Measurements from ENCODE around the gene HIPK1.

DNA sequence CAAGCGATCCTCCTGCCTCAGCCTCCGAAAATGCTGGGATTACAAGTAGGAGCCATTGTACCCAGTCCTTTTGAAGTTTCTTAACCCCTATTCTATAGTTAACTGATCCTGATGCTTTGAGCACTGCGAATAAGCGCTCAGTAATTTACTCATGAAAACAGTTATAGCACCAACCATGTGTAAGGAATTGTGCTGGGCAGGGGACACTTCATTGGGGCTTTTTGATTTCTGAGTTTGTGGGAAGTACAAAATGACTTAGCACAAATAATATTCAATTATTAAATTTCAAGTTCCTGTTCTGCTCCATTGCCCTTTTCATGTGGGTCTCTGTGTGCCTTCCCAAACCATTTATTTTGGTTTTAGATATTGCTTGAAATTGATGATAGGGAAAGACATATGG is 6.2 kb upstream of the HIPK1 start:
- TF ChIP-seq EZH2 (IDR thresholded peaks at IDR 0.05; ENCODE audit: insufficient read depth, poor library complexity, severe bottlenecking): no peak
- TF ChIP-seq EZH2phosphoT487 (IDR thresholded peaks at IDR 0.05; ENCODE audit: insufficient read depth, low read depth): no peak
